K562 (cell line): Measurements from ENCODE around the gene ABHD8.

Source experiments
- DPF2 ChIP-seq: fragments of 450-650 bp; IDR thresholded peaks from 2 replicates; pipeline ENCODE4 v1.6.1; 2016
- FOXA1 ChIP-seq: fragments of 450-650 bp; IDR thresholded peaks from 2 replicates; pipeline ENCODE4 v1.6.1; 2016; ENCODE audit warnings: mild to moderate bottlenecking, borderline replicate concordance
- HMGN3 ChIP-seq: IDR thresholded peaks from 2 replicates; pipeline ENCODE4 v1.6.1; 2011; ENCODE audit warnings: borderline replicate concordance, low read depth, mild to moderate bottlenecking, mixed read lengths, low read length; ENCODE audit not compliant: insufficient read length; ENCODE audit errors: extremely low read depth
- NFRKB ChIP-seq: fragments of 450-650 bp; IDR thresholded peaks from 2 replicates; pipeline ENCODE4 v1.6.1; 2016; ENCODE audit warnings: low read depth
- POLR2A ChIP-seq: fragments of 450-650 bp; conservative IDR thresholded peaks from 2 replicates; pipeline ENCODE4 v1.6.1; 2016
- RAD21 ChIP-seq, 2 experiments: fragments of 250-450 bp in 1 of 2; fragments of 450-650 bp in 1 of 2; sonication (Bioruptor Pico) in 1 of 2; formaldehyde crosslinking in 1 of 2; IDR thresholded peaks in 1 of 2; conservative IDR thresholded peaks in 1 of 2; 2 replicates each; pipeline versions ENCODE4 v1.4.0 to v1.8.0; 2020 to 2022; ENCODE audit warnings: mild to moderate bottlenecking in 2 of 2, moderate library complexity in 1 of 2
- THRAP3 ChIP-seq: fragments of 450-650 bp; IDR thresholded peaks from 2 replicates; pipeline ENCODE4 v1.6.1; 2016; ENCODE audit warnings: mild to moderate bottlenecking, inconsistent platforms, borderline replicate concordance
- ZKSCAN3 ChIP-seq: fragments of 250-450 bp; sonication (Bioruptor Pico); IDR thresholded peaks from 2 replicates; pipeline ENCODE4 v1.4.0; 2020
- TF ChIP-seq, protein P1 (sequence below), 3 experiments: IDR thresholded peaks in 2 of 3; conservative IDR thresholded peaks in 1 of 3; 2 replicates each; pipeline ENCODE4 v1.5.1; 2011 to 2012; ENCODE audit warnings: low read length in 3 of 3, mild to moderate bottlenecking in 3 of 3, control low read depth in 2 of 3, improper control_type of control experiment in 1 of 3, inconsistent platforms in 1 of 3, low read depth in 1 of 3, mixed read lengths in 1 of 3, moderate library complexity in 1 of 3; ENCODE audit not compliant: insufficient read depth in 2 of 3
- TF ChIP-seq, protein P2 (sequence below): fragments of 450-650 bp; formaldehyde crosslinking; IDR thresholded peaks from 2 replicates; pipeline ENCODE4 v1.4.0; 2020; ENCODE audit warnings: mild to moderate bottlenecking
- TF ChIP-seq, protein P3 (sequence below): sonication (generic); formaldehyde crosslinking; IDR thresholded peaks from 2 replicates; pipeline ENCODE4 v1.5.0; 2020; ENCODE audit warnings: missing genetic modification reagents

DNA sequence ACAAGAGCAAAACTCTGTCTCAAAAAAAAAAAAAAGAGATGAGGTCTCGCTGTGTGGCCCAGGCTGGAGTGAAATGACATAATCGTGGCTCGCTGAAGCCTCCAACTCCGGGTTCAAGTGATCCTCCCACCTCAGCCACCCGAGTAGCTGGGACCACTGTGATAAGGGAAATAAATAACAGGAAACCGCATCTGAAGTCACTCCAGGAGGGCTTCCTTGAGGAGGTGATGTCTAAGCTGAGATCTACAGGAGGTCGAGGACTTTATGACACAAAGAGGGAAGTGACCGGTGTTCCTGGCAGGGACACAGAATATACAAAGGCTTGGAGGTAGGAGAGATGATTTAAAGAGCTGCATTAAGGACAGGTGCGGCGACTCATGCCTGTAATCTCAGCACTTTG, 48.6 kb downstream of the ABHD8 start:
- TF ChIP-seq, protein P1, sequence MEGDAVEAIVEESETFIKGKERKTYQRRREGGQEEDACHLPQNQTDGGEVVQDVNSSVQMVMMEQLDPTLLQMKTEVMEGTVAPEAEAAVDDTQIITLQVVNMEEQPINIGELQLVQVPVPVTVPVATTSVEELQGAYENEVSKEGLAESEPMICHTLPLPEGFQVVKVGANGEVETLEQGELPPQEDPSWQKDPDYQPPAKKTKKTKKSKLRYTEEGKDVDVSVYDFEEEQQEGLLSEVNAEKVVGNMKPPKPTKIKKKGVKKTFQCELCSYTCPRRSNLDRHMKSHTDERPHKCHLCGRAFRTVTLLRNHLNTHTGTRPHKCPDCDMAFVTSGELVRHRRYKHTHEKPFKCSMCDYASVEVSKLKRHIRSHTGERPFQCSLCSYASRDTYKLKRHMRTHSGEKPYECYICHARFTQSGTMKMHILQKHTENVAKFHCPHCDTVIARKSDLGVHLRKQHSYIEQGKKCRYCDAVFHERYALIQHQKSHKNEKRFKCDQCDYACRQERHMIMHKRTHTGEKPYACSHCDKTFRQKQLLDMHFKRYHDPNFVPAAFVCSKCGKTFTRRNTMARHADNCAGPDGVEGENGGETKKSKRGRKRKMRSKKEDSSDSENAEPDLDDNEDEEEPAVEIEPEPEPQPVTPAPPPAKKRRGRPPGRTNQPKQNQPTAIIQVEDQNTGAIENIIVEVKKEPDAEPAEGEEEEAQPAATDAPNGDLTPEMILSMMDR (IDR thresholded peaks at IDR 0.05 in 2 of 3, conservative IDR thresholded peaks at IDR 0.05 in 1 of 3; ENCODE audit: insufficient read depth in 2 of 3, low read depth in 1 of 3, low read length in 3 of 3) = no peak
- TF ChIP-seq ZKSCAN3 (CRISPR knock-in tag) (no peak), NFRKB (no peak), HMGN3 (no peak), POLR2A (no peak), FOXA1 (no peak), RAD21 (CRISPR knock-in tag; conservative IDR thresholded peaks at IDR 0.05 in 1 of 2, IDR thresholded peaks at IDR 0.05 in 1 of 2) (no peak), THRAP3 (no peak), DPF2 (no peak)
- TF ChIP-seq, protein P2, sequence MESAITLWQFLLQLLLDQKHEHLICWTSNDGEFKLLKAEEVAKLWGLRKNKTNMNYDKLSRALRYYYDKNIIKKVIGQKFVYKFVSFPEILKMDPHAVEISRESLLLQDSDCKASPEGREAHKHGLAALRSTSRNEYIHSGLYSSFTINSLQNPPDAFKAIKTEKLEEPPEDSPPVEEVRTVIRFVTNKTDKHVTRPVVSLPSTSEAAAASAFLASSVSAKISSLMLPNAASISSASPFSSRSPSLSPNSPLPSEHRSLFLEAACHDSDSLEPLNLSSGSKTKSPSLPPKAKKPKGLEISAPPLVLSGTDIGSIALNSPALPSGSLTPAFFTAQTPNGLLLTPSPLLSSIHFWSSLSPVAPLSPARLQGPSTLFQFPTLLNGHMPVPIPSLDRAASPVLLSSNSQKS = no peak
- TF ChIP-seq, protein P3, sequence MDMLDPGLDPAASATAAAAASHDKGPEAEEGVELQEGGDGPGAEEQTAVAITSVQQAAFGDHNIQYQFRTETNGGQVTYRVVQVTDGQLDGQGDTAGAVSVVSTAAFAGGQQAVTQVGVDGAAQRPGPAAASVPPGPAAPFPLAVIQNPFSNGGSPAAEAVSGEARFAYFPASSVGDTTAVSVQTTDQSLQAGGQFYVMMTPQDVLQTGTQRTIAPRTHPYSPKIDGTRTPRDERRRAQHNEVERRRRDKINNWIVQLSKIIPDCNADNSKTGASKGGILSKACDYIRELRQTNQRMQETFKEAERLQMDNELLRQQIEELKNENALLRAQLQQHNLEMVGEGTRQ (CRISPR knock-in tag) = no peak
